HG02763 (cell line): ENCODE data around the gene ATG2A.
A peak's percentile ranks its signal among the peaks of the same experiment; 100 is the strongest.

Source experiments
- ATAC-seq: cut with Tn5 transposase; IDR thresholded peaks from one replicate; pipeline ENCODE4 v1.9.1; 2021; ENCODE audit warnings: mild to moderate bottlenecking, moderate library complexity; ENCODE audit not compliant: unreplicated experiment

The ATG2A gene

DNA sequence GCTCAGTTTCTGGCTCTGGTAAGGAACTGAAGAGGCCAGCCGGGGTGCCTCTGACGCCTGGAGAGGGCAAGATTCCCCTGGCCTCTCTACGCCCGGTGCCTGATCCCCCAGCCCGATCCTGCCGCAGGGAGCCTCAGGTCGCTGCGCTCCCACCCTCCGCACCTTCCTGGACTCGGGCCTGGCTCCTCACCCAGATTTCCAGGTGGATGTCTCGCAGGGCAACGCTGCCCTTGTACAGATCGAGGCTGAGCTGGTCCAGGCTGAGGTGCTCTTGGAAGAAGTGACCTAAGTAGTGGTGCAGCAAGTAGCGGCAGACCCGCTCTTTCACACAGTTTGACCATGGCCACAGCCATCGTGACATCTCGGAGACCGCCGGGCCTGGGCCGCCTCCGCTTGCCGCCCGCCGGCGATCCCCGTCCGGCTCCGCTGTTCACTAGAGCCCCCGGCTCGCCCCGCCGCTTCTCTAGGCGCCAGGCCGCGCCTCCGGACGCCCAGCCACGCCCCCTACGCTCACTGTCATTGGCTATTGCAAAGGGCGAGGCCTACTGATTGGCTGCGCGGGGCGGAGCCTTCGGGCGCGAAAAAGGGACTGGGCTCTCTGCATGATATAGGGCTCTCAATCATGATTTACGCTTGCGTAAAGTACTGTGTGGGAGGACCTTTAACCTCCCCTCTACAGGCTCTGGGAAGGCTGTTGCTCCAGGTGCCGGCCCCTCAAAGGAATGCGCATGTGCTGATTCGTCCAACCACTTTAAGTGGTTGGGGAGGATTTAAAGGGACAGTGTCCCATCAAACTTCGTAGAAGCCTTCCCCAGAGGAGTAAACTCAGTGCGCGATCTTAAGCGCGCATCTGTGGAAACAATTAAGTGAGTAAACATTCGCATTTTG, at the start of gene ATG2A:
ATG2A (minus strand) TSS at position 435 of the 888 bp plus-strand sequence; CDS start at position 361, 74 bp downstream.
- ATAC-seq: peak; percentile 92

DNA sequence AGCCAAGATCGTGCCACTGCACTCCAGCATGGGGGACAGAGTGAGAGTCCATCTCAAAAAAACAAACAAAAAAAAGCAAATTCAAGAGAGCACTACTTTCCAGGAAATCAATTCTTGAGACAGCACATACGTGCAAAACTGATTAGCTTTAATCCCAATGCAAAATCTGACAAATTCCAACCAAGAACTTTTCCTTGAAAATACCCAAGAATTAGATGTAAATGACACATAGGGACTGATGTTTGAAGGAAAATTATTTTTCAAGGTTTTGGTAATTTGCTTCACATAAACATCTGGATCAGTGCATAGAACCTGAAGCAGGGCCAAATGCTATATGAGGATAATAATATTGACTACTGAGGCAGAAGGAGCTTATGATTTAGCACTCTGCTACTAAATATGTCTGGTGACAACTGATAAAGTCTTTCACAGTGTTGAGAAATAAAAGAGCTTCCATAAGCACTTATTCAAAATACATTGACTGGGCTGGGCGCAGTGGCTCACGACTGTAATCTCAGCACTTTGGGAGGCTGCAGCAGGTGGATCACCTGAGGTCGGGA, 46.1 kb upstream of the ATG2A start:
- no peak for ATAC-seq

DNA sequence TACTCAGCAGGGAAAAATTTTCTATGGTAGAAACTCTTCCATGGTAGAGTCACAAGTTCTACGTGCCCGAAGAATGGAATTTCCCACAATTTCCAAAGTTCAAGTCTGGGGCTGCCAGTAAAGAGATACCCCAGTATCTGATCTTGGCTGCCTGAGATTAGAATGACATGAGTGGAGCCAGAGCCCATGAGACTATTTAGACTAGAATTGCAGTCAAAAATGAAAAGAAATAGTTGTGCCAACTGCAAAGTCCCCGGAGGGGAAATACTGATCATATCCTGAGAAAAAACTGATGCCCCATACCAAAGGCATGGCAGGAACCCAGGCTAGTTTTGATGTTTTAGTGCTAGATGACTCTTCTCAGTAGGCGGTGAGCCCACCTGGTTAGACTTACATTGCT, 43.7 kb upstream of the ATG2A start:
- ATAC-seq: no peak

DNA sequence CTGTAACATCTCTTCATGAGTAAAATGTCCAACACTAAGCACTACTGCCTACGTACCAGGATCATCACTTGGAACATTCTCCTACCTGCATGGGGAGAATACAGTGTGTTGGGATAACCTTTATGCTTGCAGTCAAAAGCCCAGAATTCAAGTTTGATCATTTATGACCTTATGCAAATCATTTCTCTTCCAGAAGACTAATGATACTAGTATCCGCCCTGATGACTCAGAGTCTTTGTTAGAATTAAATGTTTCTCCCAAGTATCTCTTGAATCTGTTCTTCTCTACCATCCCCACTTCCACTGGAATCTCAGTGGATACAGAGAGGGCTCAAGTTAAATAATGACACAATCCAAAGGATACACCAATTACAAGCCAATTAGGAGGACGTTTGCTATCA, 42.5 kb upstream of the ATG2A start:
- no peak for ATAC-seq

DNA sequence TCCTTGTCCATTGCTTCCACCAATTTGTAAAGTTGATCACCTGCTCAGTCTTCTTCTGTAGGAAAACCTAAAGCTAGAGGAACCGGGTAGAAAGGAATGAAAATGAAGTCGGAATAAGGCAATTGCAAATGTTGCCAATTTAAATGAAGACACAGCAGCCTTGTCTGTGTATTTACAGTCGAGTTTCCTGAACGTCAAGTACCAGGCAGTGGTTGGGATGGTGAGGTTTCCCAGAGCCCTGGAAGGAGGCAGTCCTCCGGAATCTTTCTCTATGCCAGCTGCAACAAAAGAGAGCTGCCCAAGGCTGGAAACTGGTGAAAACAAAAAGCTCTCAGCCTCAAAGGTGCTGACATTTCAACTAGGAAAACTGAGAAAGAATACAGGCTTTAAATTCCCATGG, 37.2 kb upstream of the ATG2A start:
- no peak for ATAC-seq

DNA sequence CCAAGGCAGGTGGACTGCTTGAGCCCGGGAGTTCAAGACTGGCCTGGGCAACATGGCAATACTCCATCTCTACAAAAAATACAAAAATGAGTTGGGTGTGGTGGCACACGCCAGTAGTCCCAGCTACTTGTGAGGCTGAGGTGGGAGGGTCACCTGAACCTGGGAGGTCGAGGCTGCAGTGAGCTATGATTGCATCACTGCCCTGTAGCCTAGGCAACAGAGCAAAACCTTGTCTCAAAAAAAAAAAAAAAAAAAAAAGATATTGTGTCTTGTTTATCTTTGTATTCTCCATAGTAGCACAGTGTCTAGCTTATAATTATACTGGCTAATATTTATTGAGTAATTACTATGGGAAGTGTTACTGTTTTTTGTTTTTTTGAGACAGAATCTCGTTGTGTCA, 34.5 kb upstream of the ATG2A start:
- ATAC-seq: no peak

DNA sequence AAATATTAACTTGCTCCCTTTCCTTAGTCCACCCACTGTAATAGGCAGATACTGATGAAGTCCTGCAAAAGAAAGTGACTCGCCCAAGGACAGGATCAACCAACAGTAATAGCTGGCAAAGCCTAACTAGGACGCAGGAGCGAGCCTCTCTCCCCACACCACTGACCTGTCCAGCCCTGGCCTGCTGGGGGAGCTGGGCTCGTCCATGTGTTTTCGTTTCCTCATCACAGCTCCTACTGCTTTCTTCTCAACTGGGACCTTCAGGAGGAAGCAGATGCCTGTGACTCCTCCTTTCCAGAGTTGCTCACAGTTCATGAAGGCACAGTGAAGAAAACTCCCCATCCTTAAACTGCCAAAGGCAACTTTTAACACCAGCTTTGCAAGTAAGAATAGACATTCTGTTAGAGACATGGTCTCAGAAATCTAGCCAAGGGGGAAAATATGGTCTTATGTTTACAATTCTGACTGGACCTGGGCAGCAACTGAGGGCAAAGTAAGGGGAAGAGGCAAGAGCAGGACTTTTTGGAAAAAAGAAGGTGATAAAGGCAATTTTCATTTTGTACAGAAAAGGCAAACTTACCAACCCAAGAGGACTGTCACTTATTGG, 30.3 kb upstream of the ATG2A start:
- ATAC-seq: no peak

DNA sequence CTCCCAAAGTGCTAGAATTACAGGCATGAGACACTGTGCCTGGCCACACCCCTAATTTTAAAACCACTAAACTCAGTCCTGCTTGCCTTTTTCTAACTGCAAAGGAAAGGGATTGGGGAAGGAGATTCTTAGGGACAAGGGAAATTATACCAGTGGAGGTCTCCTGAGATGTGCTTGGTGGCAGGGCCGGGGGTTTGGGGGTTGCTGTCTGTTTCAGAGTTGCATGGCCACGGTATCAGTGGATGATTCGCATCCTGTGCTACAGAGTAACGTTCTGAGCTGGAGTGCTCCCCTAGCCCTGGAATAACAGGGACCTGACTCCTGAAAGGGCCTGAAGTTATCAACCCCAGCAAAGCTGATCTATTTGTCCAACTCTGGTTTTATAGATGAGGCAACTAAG, 19.5 kb upstream of the ATG2A start:
- no peak for ATAC-seq

DNA sequence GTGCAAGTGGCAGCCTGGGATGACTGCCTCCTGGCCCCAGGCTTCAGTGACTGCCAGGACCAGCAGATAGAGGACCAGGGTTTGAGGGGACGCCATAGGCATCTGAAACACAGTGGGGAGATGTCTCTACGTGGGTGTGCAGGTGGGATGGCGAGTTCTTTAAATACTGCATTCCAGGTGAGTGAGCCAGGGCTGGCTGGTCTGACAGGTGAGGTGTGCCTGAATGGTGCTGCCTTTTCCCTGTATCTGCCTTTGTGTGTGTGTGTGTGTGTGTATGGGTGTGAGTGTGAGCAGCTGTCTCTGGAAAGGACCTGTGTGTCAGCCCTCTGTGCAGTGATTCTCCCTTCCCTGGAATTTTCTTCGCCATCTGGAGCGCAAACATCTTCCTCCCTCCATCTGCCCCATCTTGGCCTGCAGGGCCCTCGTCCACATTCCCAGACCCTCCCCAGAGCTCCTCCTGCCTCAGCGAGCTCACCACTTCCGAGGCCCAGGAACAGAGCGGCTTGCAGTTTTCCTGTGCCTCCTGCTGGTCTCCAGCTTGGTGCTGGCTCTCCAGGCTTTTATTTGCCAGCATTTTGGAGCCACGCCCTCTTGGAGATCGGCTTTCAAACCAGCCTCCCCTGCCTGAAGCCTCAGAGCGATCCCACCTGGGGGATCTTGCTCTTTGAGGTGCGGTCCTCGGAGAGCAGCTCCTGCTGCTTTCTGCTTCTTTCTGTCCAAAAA, 18.5 kb upstream of the ATG2A start, which contains the start of gene GPHA2:
GPHA2 (minus strand) TSS at position 535 of the 723 bp plus-strand sequence; CDS start at position 102, 433 bp downstream.
- ATAC-seq: no peak

DNA sequence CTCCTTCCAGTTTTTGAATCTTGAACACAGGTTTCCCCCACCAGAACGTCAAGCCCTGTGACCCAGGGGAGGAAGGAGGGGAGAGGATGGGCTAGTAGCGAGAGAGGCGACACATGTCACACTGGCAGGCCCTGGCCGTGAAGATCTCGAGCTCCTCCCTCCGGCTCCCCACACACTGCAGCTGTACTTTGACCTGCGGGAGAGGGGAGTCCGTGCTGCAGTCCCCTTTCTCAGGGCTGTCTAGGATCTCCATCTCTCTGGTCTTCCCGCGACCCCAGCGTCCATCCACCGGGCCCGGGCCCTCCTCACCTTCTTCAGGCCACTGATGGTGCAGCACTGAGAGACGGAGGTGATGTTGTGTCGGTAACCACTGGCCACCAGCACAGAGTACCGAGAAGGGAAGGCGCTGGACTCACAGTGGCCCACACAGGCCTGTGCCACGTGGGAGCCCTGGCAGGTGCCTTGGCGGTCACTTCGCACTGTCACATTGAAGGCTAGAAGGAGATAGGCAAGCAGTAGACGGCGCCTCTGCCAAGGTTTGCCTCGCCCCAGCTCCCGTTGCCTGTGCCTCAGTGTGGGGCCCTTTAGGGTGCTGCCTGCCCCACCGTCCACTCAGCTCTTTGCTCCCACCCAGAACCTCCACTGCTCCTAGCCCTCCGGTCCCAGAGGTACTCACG, 17.8 kb upstream of the ATG2A start:
- ATAC-seq: no peak

DNA sequence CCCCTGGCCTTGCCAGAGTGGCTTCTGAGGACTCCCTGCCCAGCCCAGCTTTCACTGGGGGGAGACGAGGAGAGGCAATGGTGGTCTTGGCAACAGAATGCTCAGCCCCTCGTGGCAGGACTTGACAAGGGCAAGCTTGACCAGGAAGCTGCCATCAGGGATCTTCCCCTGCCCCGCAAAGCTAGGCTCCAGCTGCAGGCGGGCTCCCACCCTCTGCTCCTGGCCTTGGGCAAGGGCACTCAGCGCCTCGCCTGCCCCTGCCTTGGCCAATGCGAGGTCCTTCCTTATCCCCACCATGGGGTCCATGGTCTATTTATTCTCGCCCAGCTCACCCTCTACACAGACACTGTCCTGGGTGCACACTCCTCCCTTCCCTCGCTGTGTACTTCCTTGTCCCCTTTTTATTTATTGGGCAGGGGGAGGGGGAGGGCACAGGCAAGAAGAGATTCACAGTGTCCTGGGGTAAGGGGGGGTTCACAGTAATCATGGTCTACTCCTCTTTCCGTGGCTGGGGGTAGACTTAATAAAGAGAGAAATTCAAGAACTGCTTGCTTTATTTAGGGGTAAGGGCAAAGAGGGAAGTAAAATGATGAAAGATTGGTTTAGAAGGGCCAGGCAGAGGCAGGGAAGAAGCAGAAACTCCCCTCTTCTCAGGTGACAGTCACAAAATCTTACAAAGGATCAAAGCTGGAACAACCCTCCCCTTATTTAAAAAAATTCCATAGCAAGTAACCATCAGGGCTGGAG, 17.1 kb upstream of the ATG2A start:
- ATAC-seq: no peak

DNA sequence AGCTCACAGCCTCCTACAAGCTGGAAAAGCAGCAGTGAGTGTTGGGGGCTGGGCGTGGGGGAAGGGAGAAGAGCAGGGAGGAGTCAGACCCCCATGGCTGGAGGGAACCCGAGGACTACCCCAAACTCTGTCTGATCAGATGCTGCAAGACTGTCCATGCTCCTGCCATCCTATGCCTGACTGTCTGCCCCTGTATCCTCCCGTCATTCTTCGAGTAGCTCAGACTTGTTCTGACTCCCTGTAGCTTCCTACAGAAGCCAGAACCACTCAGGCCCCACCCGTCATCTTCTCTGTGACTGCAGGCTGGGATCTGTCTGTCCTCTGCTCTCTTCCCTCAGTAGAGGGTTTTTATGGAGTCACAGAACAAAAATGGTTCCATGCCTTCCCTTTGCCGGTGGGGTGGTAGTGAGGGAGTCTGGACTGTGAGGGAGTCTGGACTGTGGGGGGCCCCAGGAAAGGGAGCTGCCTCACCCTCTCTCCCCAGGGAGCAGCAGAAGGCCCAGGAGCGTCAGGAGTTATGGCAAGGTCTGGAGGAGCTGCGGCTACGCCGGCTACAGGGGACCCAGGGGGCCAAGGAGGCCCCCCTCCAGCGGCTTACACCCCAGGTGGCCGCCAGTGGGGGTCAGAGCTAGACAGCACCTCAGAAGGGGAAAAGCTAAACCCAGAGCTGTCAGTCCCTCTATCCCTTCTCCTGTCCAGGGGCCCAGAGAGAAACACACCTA, 16.4 kb upstream of the ATG2A start:
- no peak for ATAC-seq

DNA sequence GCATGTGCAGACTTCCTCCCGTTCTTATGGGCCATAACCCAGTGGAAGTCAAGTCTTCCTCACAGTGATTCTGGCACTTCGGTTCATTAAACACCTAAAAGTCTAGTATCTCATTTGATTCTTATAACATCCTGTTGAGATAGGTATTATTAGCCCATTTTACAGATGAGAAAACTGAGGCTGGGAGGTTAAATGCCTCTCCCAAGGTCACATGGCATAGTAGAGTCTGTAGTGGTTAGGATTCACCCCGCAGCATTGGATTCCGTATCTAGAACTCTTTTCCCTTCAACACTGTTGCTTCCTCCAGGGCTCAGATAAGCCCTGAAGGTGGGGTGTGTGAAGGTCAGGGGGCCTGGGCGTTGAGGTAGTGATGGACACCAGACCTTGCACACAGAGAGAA, 15.3 kb upstream of the ATG2A start:
- ATAC-seq: no peak

DNA sequence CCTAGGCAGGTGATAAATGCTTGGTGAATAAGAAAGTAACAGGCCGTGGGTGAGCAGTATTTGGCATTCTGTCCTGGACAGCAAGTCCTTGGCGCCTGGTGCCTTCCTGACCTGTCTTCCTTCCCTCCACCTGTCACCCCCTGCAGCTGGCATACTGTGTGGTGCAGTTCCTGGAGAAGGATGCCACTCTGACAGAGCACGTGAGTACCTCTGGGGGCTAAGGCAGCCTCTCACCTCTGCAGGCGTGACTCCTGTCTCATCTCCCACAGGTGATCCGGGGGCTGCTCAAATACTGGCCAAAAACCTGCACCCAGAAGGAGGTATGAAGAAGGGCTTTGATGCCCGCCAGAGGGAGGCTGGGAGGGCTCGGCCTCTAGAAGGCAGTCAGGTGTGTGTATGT, 14.3 kb upstream of the ATG2A start:
- no peak for ATAC-seq

DNA sequence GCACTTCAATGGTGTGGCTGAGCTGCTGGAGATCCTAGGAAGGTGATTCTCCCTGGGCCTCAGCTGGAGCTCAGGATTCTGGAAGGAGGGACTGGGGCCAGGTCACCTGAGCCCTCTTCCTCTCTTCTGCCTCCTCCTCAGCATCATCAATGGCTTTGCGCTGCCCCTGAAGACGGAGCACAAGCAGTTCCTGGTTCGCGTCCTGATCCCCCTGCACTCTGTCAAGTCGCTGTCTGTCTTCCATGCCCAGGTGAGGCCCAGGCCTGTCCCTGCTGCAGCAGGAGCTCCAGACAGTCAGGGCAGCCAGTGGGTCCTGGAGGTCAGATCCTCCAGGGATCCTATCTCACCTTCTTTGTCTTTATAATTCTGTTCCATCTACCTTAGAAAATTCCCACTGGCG, 13.3 kb upstream of the ATG2A start:
- no peak for ATAC-seq

DNA sequence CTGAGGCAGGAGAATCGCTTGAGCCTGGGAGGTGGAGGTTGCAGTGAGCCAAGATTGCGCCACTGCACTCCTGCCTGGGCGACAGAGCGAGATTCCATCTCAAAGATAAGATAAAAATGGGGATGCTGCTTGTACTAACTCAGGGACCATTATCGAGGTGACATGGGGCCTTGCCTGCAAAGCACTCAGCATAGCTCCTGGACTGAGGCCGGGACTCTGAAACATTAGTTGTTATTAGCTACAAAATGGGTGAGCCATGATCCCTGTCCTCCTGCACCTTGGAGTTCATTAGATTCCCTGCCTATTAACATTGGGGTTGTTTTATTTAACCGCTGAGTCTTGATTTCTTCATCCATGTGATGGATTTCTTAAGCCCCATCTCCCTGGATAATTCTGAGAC, 12.6 kb upstream of the ATG2A start:
- ATAC-seq: no peak

DNA sequence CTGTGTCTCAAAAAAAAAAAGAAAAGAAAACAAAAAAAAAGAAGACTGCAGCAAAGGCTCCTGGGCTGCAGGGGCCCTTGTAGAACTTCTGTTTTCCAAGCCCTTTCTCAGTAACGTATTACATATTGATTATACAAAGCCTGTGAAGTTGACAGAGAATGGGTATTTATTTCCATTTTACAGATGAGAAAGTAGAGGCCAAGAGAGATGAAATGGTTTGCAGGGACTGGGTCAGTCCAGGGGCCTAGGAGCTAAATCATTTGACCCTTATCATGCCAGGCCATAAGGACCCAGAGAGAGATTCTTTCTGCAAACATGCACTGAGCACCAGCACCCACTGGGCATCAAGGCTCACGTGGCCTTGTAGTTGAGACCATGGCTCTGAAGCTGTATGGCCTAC, 11.9 kb upstream of the ATG2A start:
- ATAC-seq: no peak

DNA sequence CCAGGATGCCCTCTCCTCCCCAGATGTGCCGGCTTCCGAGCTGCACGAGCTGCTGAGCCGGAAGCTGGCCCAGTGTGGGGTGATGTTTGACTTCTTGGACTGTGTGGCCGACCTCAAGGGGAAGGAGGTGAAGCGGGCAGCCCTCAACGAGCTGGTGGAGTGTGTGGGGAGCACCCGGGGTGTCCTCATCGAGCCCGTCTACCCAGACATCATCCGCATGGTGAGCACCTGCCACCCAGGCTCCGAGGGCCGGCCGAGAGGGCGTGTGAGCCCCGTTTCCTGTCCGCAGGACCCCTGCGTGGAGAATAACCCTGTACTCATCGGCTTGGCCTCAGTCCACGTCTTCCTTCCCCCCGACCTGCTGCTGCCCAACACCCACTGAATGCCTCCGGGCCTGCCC, 9.7 kb upstream of the ATG2A start:
- ATAC-seq: no peak
